ENCODE data around the gene PIGR. TPM values are rescaled to one million over a fixed set of nuclear protein-coding genes. Genes with fewer than 3 reads are reported as not detected.

Gene PIGR
- total RNA-seq, 1 experiment from 2014 or later, result not detected

- intact Hi-C loops (cut with micrococcal nuclease), result no loop called here
- POLR2A ChIA-PET (ENCODE audit: unreplicated experiment), result no interaction called here
- no peaks in the 10 kb centered on the region for H3K27me3 ChIP-seq (ENCODE audit: low read length)
- no peak overlapping the region for H3K9ac ChIP-seq (ENCODE audit: low read length)
- no peak overlapping the region for H2AFZ ChIP-seq (ENCODE audit: low read length)
- peak; percentile 43 for ATAC-seq
- no peaks in the 10 kb centered on the region for H3K9me3 ChIP-seq (ENCODE audit: low read length)
- H3K4me3 ChIP-seq (ENCODE audit: low read length), result no peak overlapping the region
- no TSS peak for BruUV-seq (replicated peaks)
- no peaks in the 10 kb centered on the region for H3F3A ChIP-seq (ENCODE audit: low read length, unreplicated experiment)
- H3K9me2 ChIP-seq (replicated peaks; ENCODE audit: low read length), result no peaks in the 10 kb centered on the region
- no peaks in the 10 kb centered on the region for H4K20me1 ChIP-seq (ENCODE audit: low read length)
- no peaks in the 10 kb centered on the region for H3K79me2 ChIP-seq (ENCODE audit: low read length)
- H3K27ac ChIP-seq (ENCODE audit: low read length), result no peak overlapping the region
- DNase-seq, result peak; percentile 67
- no peak overlapping the region for H3K4me2 ChIP-seq (ENCODE audit: low read length)
- CTCF ChIA-PET, result interaction anchor here (0.6 to 1.4 kb wide), 4 partner anchors 43 to 343 kb away, joined by 3 to 5 read pairs (median 4); no protein-coding TSS in a partner anchor
- no peaks in the 10 kb centered on the region for H3K36me3 ChIP-seq (ENCODE audit: low read depth, low read length)
- TF ChIP-seq CTCF (conservative IDR thresholded peaks at IDR 0.05; ENCODE audit: low read depth, low read length), result peak; percentile 95
- no peak for TF ChIP-seq EZH2phosphoT487 (IDR thresholded peaks at IDR 0.05; ENCODE audit: borderline replicate concordance, low read length)
- H3K4me1 ChIP-seq (ENCODE audit: insufficient read depth, low read length), result no peaks in the 10 kb centered on the region; the same call in 1 of the 2 replicates
Observed at GRCh38 chr1:206979379-206980043, 33.2 kb upstream of the PIGR start.

- no TSS peak for BruUV-seq (replicated peaks)
- Histone ChIP-seq H3K27me3 (ENCODE audit: low read length) (no peaks in the 10 kb centered on the region), H3K4me2 (ENCODE audit: low read length) (no peak overlapping the region), H3K9me3 (ENCODE audit: low read length) (no peaks in the 10 kb centered on the region), H3K79me2 (ENCODE audit: low read length) (no peaks in the 10 kb centered on the region), H2AFZ (ENCODE audit: low read length) (no peak overlapping the region), H3F3A (ENCODE audit: low read length, unreplicated experiment) (no peaks in the 10 kb centered on the region), H3K9me2 (replicated peaks; ENCODE audit: low read length) (no peaks in the 10 kb centered on the region), H3K4me1 (ENCODE audit: insufficient read depth, low read length) (no peaks in the 10 kb centered on the region; the same call in 1 of the 2 replicates), H3K36me3 (ENCODE audit: low read depth, low read length) (no peaks in the 10 kb centered on the region), H3K27ac (ENCODE audit: low read length) (no peak overlapping the region), H4K20me1 (ENCODE audit: low read length) (no peaks in the 10 kb centered on the region), H3K9ac (ENCODE audit: low read length) (no peak overlapping the region), H3K4me3 (ENCODE audit: low read length) (no peak overlapping the region)
- TF ChIP-seq EZH2phosphoT487 (IDR thresholded peaks at IDR 0.05; ENCODE audit: borderline replicate concordance, low read length) (no peak), CTCF (conservative IDR thresholded peaks at IDR 0.05; ENCODE audit: low read depth, low read length) (no peak)
- ChIA-PET POLR2A (ENCODE audit: unreplicated experiment) (no interaction called here), CTCF (interaction anchor here (1.0 kb wide), 1 partner anchor 344 kb away, joined by 3 read pairs; no protein-coding TSS in a partner anchor)
- no peak for DNase-seq
- intact Hi-C loops (cut with micrococcal nuclease), result no loop called here
- no peak for ATAC-seq
Observed at GRCh38 chr1:206978259-206978658, 32.0 kb upstream of the PIGR start.

- ChIA-PET CTCF (no interaction called here), POLR2A (ENCODE audit: unreplicated experiment) (no interaction called here)
- intact Hi-C loops (cut with micrococcal nuclease), result no loop called here
- H3K9ac ChIP-seq (ENCODE audit: low read length), result no peak overlapping the region
- H3K9me2 ChIP-seq (replicated peaks; ENCODE audit: low read length), result no peaks in the 10 kb centered on the region
- H3K4me1 ChIP-seq (ENCODE audit: insufficient read depth, low read length), result peaks cover 7% of the 10 kb centered on the region; the same call in 1 of the 2 replicates
- H3K79me2 ChIP-seq (ENCODE audit: low read length), result no peaks in the 10 kb centered on the region
- H3K27ac ChIP-seq (ENCODE audit: low read length), result no peak overlapping the region
- no peak for DNase-seq
- no TSS peak for BruUV-seq (replicated peaks)
- no peak for TF ChIP-seq EZH2 (IDR thresholded peaks at IDR 0.05; ENCODE audit: low read length, unreplicated experiment)
- no peak for TF ChIP-seq CTCF (conservative IDR thresholded peaks at IDR 0.05; ENCODE audit: low read depth, low read length)
- no peak for TF ChIP-seq EZH2phosphoT487 (IDR thresholded peaks at IDR 0.05; ENCODE audit: borderline replicate concordance, low read length)
- no peaks in the 10 kb centered on the region for H3K36me3 ChIP-seq (ENCODE audit: low read depth, low read length)
- no peak overlapping the region for H2AFZ ChIP-seq (ENCODE audit: low read length)
- H3F3A ChIP-seq (ENCODE audit: low read length, unreplicated experiment), result no peaks in the 10 kb centered on the region
- no peak for ATAC-seq
- H3K9me3 ChIP-seq (ENCODE audit: low read length), result no peaks in the 10 kb centered on the region
- H3K4me3 ChIP-seq (ENCODE audit: low read length), result no peak overlapping the region
- H4K20me1 ChIP-seq (ENCODE audit: low read length), result no peaks in the 10 kb centered on the region
- H3K27me3 ChIP-seq (ENCODE audit: low read length), result no peaks in the 10 kb centered on the region
- no peak overlapping the region for H3K4me2 ChIP-seq (ENCODE audit: low read length)
Observed at GRCh38 chr1:206975306-206975705, 29.0 kb upstream of the PIGR start.

Measured in PC-3 (cell line).